K562 (cell line): Measurements from ENCODE around the gene PRF1. TPM values are rescaled to one million over a fixed set of nuclear protein-coding genes. Genes with fewer than 3 reads are reported as not detected.

Experiments
- CREB5 ChIP-seq: fragments of 250-450 bp; sonication (Bioruptor Pico); IDR thresholded peaks from 2 replicates; pipeline ENCODE4 v1.5.0; 2020; ENCODE audit warnings: mild to moderate bottlenecking
- DDX20 ChIP-seq: fragments of 450-650 bp; IDR thresholded peaks from 2 replicates; pipeline ENCODE4 v1.6.1; 2016; ENCODE audit warnings: missing genetic modification characterization, low read depth, mild to moderate bottlenecking, missing compliant biosample characterization, moderate library complexity
- ELK3 ChIP-seq: fragments of 450-650 bp; formaldehyde crosslinking; IDR thresholded peaks from 2 replicates; pipeline ENCODE4 v1.4.0; 2020; ENCODE audit warnings: mild to moderate bottlenecking
- EP300 ChIP-seq: IDR thresholded peaks from 2 replicates; pipeline ENCODE4 v1.6.1; 2012; ENCODE audit warnings: low read length, improper control_type of control experiment
- EP400 ChIP-seq: fragments of 450-650 bp; IDR thresholded peaks from 2 replicates; pipeline ENCODE4 v1.6.1; 2017; ENCODE audit warnings: antibody characterized with exemption, mild to moderate bottlenecking, moderate library complexity
- FOS ChIP-seq: IDR thresholded peaks from 3 replicates; pipeline ENCODE4 v1.6.1; 2011; ENCODE audit not compliant: insufficient read length; ENCODE audit errors: extremely low read depth
- HEY1 ChIP-seq: fragments of 250-450 bp; sonication (Bioruptor Pico); IDR thresholded peaks from 2 replicates; pipeline ENCODE4 v1.5.0; 2020; ENCODE audit warnings: mild to moderate bottlenecking, moderate library complexity, borderline replicate concordance
- HINFP ChIP-seq: fragments of 450-650 bp; conservative IDR thresholded peaks from 2 replicates; pipeline ENCODE4 v1.6.1; 2016; ENCODE audit warnings: missing genetic modification characterization, low read depth, mild to moderate bottlenecking, control low read depth, missing compliant biosample characterization
- HIVEP1 ChIP-seq: fragments of 250-450 bp; sonication (Bioruptor Pico); IDR thresholded peaks from 2 replicates; pipeline ENCODE4 v1.4.0; 2020; ENCODE audit warnings: mild to moderate bottlenecking
- KAT2B ChIP-seq: IDR thresholded peaks from one replicate; pipeline ENCODE4 v1.6.1; 2012; ENCODE audit warnings: low read depth, mild to moderate bottlenecking, control low read depth, inconsistent platforms, low read length, moderate library complexity
- MAZ ChIP-seq, 2 experiments: fragments of 450-650 bp in 1 of 2; sonication (generic) in 1 of 2; formaldehyde crosslinking; IDR thresholded peaks in 1 of 2; conservative IDR thresholded peaks in 1 of 2; 2 replicates each; pipeline versions ENCODE4 v1.4.0 to v1.5.0; 2020; ENCODE audit warnings: mild to moderate bottlenecking in 1 of 2, missing genetic modification reagents in 1 of 2
- MEF2D ChIP-seq: conservative IDR thresholded peaks from 2 replicates; pipeline ENCODE4 v1.6.1; 2016; ENCODE audit warnings: low read depth, missing genetic modification characterization, missing compliant biosample characterization
- PML ChIP-seq: IDR thresholded peaks from 2 replicates; pipeline ENCODE4 v1.6.1; 2012; ENCODE audit warnings: low read length, inconsistent platforms
- RFX5 ChIP-seq: IDR thresholded peaks from 2 replicates; pipeline ENCODE4 v1.6.1; 2011; ENCODE audit warnings: low read depth, mild to moderate bottlenecking, improper control_type of control experiment, low read length
- RNF2 ChIP-seq: sonication (generic); IDR thresholded peaks from 2 replicates; pipeline ENCODE4 v1.6.1; 2016
- SAP30 ChIP-seq: fragments of 200-600 bp; sonication (generic); IDR thresholded peaks from 2 replicates; pipeline ENCODE4 v1.6.1; 2012; ENCODE audit warnings: borderline replicate concordance, low read depth, mild to moderate bottlenecking, moderate library complexity, low read length, control low read depth, inconsistent platforms; ENCODE audit not compliant: insufficient read depth, poor library complexity, severe bottlenecking
- SMC3 ChIP-seq: conservative IDR thresholded peaks from 2 replicates; pipeline ENCODE4 v1.6.1; 2011; ENCODE audit warnings: low read depth, low read length, improper control_type of control experiment; ENCODE audit not compliant: insufficient read depth
- UBTF ChIP-seq, 2 experiments: IDR thresholded peaks; 2 replicates each; pipeline ENCODE4 v1.6.1; 2012; ENCODE audit warnings: improper control_type of control experiment in 2 of 2, low read depth in 2 of 2, low read length in 2 of 2, borderline replicate concordance in 1 of 2
- ZFPM2 ChIP-seq: fragments of 250-450 bp; sonication (Bioruptor Pico); IDR thresholded peaks from 2 replicates; pipeline ENCODE4 v1.5.1; 2022; ENCODE audit warnings: mild to moderate bottlenecking
- ZNF175 ChIP-seq: fragments of 200-800 bp; sonication (Bioruptor generic); IDR thresholded peaks from 2 replicates; pipeline ENCODE4 v1.6.1; 2016; ENCODE audit warnings: low read depth, mild to moderate bottlenecking, missing genetic modification characterization, missing compliant biosample characterization
- ZNF197 ChIP-seq: fragments of 200-800 bp; sonication (Bioruptor generic); IDR thresholded peaks from 2 replicates; pipeline ENCODE4 v1.6.1; 2016; ENCODE audit warnings: low read depth, missing genetic modification characterization, missing compliant biosample characterization
- ZNF324 ChIP-seq: fragments of 250-450 bp; sonication (Bioruptor Pico); IDR thresholded peaks from 2 replicates; pipeline ENCODE4 v1.4.0; 2020; ENCODE audit warnings: mild to moderate bottlenecking
- polyA plus RNA-seq, 8 experiments: library from polyadenylated mRNA; depleted of rRNA in 4 of 8; stranded (reverse) in 5 of 8; unstranded in 3 of 8; fragments of >200 nt; fragmentation: Nextera tagmentation in 2 of 8; fragmentation: Illumina TruSeq in 1 of 8; extraction: Ambion mirVana in 2 of 8; extraction: Trizol in 1 of 8; gene quantifications; 2 replicates each; pipeline versions ENCODE4 v1.2.1 to v1.2.3, GENCODE V29; 2011 to 2014; ENCODE audit warnings: inconsistent platforms in 1 of 8, missing spikeins in 1 of 8
- total RNA-seq, 7 experiments: library from RNA; depleted of rRNA in 6 of 7; stranded (reverse); fragments of >200 nt in 6 of 7; fragmentation: Illumina TruSeq in 2 of 7; extraction: Trizol in 2 of 7; gene quantifications; 2 replicates each; pipeline versions ENCODE4 v1.2.1 to v1.2.3, GENCODE V29; 2011 to 2021; ENCODE audit warnings: low replicate concordance in 1 of 7

The PRF1 gene
- total and polyA plus RNA-seq, 9 of the 15 experiments (the other 6 are each of a cell fraction or from before 2014, with no cell fraction given) = 3.8 to 8.6 (median 6.3) TPM

DNA sequence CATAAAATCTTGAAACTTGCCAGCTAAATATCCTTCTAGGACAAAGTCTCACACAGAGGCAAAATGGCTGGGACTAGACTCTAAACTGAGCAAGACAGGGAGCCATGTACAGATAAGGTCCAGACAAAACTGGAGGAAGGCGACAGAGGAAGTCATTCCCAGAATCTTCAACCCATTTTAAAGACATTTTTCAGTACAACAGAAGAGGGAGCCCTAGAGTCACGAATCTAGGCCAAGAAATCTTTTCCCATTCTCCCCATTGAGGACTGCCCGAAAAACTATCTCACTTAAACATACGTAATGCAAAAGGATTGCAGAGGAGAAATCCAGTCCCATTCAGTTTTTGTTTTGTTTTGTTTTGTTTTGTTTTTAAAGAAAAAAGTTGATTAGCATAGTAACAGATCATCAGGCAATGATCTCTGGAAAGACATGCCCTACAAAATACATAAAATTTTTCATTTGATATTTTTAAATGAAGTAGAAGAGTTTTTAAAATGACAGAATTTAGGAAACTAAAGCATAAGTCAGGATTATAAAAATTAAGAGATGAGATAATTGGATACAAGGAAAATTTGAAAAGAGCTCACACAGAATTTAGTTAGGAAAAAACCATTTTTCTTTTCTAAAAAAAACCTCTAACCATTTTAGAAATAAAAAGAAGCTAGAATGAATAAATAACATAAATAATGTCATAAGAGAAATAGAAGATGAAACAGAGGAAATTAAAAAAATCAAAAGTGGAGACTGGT is 16.9 kb upstream of the PRF1 start (continued):
- peak; percentile 46; the same call in 1 of the 2 replicates for TF ChIP-seq ZNF197 (CRISPR knock-in tag)
- TF ChIP-seq ELK3 = no peak
- no peak for TF ChIP-seq SAP30
- no peak for TF ChIP-seq PML
- peak; percentile 71 for TF ChIP-seq SMC3
- 0 out of 2 replicates have a peak, but pooled peaks have one; percentile 14 for TF ChIP-seq ZNF175 (CRISPR knock-in tag)
- TF ChIP-seq HINFP (tag) = no peak
- TF ChIP-seq RNF2 = no peak
- no peak for TF ChIP-seq FOS
- TF ChIP-seq HIVEP1 (CRISPR knock-in tag) = no peak
- no peak for TF ChIP-seq ZNF324
- peak; percentile 61 for TF ChIP-seq EP400
- no peak for TF ChIP-seq UBTF (IDR thresholded peaks at IDR 0.05; ENCODE audit: borderline replicate concordance in 1 of 2, low read depth in 2 of 2, low read length in 2 of 2)
- TF ChIP-seq KAT2B = no peak
- TF ChIP-seq ZFPM2 (CRISPR knock-in tag) = no peak
- no peak for TF ChIP-seq HEY1
- no peak for TF ChIP-seq RFX5
- no peak for TF ChIP-seq CREB5 (CRISPR knock-in tag)
- TF ChIP-seq MAZ (CRISPR knock-in tag; conservative IDR thresholded peaks at IDR 0.05 in 1 of 2, IDR thresholded peaks at IDR 0.05 in 1 of 2) = peak; percentile 55 to 75; a peak in 3 of 4 replicates
- 0 out of 2 replicates have a peak, but pooled peaks have one; percentile 3 for TF ChIP-seq DDX20 (tag)
- peak; percentile 60 for TF ChIP-seq EP300
- no peak for TF ChIP-seq MEF2D (tag)
